ENCODE measurements around the gene NOS3.

- TF ChIP-seq POLR2A (IDR thresholded peaks at IDR 0.05) (no peak), CTCF (IDR thresholded peaks at IDR 0.05) (no peak)
Observed at GRCh38 chr7:151020231-151020630, 29.4 kb downstream of the NOS3 start.

All from thyroid gland (tissue), 4 donors.